ENCODE data around the gene ZC3H4. TPM values are rescaled to one million over a fixed set of nuclear protein-coding genes. Genes with fewer than 3 reads are reported as not detected.

The ZC3H4 gene
- total and polyA plus RNA-seq, 2 donors (not counting 3 experiments of a cell fraction or from before 2014, with no cell fraction given): 6.2 to 63.9 TPM

- peak; percentile 99 for FAIRE-seq
Observed at GRCh38 chr19:47130589-47131227, 17.1 kb upstream of the ZC3H4 start, which contains the start of gene SAE1. SAE1 (plus strand) TSS chr19:47130835; CDS start chr19:47130931, 96 bp downstream.

More at GRCh38 chr19:47130589-47131227, 17.1 kb upstream of the ZC3H4 start, which contains the start of gene SAE1:
- peak within 1 kb of the TSS; percentile 55 for H2AFZ ChIP-seq (ENCODE audit: low read depth, low read length)
- dilution Hi-C loops (cut with MboI; ENCODE audit: extremely low pct_ligation_motif_present, low sequenced_read_pairs) (no loop called here), intact Hi-C loops (cut with micrococcal nuclease) (loop anchor here (2.0 to 5.0 kb wide), 2 partner anchors 18 to 268 kb away; partner anchors contain the start of genes ARHGAP35 and ZC3H4)
- no peaks in the 10 kb centered on the region for H4K20me1 ChIP-seq (replicated peaks; ENCODE audit: control insufficient read depth, extremely low read depth, insufficient read depth, low read length)
- H3K79me2 ChIP-seq (ENCODE audit: control insufficient read depth, insufficient read depth, low read length): peaks cover 48% of the 10 kb centered on the region
- peak within 1 kb of the TSS; percentile 78 for H3K27ac ChIP-seq (ENCODE audit: insufficient read depth, low read depth, low read length)
- peak; percentile 99 for DNase-seq (ENCODE audit: low read depth, low spot score)
- POLR2A ChIA-PET: interaction anchor here (0.6 to 1.5 kb wide), 2 partner anchors 17 to 20 kb away, joined by 3 to 9 read pairs; partner anchors contain the start of gene ZC3H4
- peak within 1 kb of the TSS; percentile 94 for H3K9ac ChIP-seq (replicated peaks; ENCODE audit: extremely low read depth, insufficient read depth, low read length)
- no peaks in the 10 kb centered on the region for H3K9me1 ChIP-seq (replicated peaks; ENCODE audit: control insufficient read depth, extremely low read depth, insufficient read depth, low read length)
- BruUV-seq (replicated peaks): no TSS peak
- no peaks in the 10 kb centered on the region for H3K9me3 ChIP-seq (replicated peaks; ENCODE audit: control insufficient read depth, insufficient read depth, low read length)
- H3K36me3 ChIP-seq (ENCODE audit: control insufficient read depth in 2 of 2, extremely low read depth in 1 of 2, insufficient read depth in 2 of 2, low read length in 2 of 2): no peaks in the 10 kb centered on the region
- H3K27me3 ChIP-seq (ENCODE audit: control insufficient read depth in 2 of 2, insufficient read depth in 2 of 2, low read length in 2 of 2): no peaks in the 10 kb centered on the region
- CTCF ChIA-PET: interaction anchor here (0.9 to 5.0 kb wide), 13 partner anchors 9 to 118 kb away, joined by 3 to 30 read pairs (median 7); partner anchors contain the start of gene ZC3H4
- H3K4me1 ChIP-seq (ENCODE audit: control insufficient read depth, extremely low read depth, insufficient read depth, low read length): peaks cover 30% of the 10 kb centered on the region
- peak; percentile 85 for TF ChIP-seq POLR2AphosphoS5 (IDR thresholded peaks at IDR 0.05; ENCODE audit: insufficient read depth, low read depth, low read length)
- TF ChIP-seq MYC (IDR thresholded peaks at IDR 0.05; ENCODE audit: low read depth, low read length): peak; percentile 61
- no peak for TF ChIP-seq GATA2 (IDR thresholded peaks at IDR 0.05; ENCODE audit: insufficient read depth, insufficient read length, low read depth, low read length)
- no peak for TF ChIP-seq EZH2 (IDR thresholded peaks at IDR 0.05; ENCODE audit: borderline replicate concordance, low read depth, low read length, severe bottlenecking)
- peak; percentile 39 to 64 for TF ChIP-seq CTCF (IDR thresholded peaks at IDR 0.05; ENCODE audit: extremely low read depth in 1 of 2, insufficient read depth in 1 of 2, low read depth in 1 of 2, low read length in 2 of 2)
- TF ChIP-seq POLR2A (IDR thresholded peaks at IDR 0.05; ENCODE audit: low read depth, low read length): peak; percentile 75
- no peak for TF ChIP-seq FOS (IDR thresholded peaks at IDR 0.05; ENCODE audit: borderline replicate concordance, insufficient read depth, low read length)
- no peak for TF ChIP-seq JUN (IDR thresholded peaks at IDR 0.05; ENCODE audit: borderline replicate concordance, insufficient read depth, insufficient read length, low read depth)
- peak; percentile 100 for TF ChIP-seq MAX (IDR thresholded peaks at IDR 0.05; ENCODE audit: insufficient read depth, insufficient read length)
- peak within 1 kb of the TSS; percentile 76 to 93 (median 82) for H3K4me3 ChIP-seq (replicated peaks in 1 of 3; ENCODE audit: insufficient read depth in 1 of 3, low read depth in 1 of 3, low read length in 3 of 3)
- H3K4me2 ChIP-seq (ENCODE audit: insufficient read depth, low read length): peak within 1 kb of the TSS; percentile 74
